ENCODE data around the gene TRPC4. TPM values are rescaled to one million over a fixed set of nuclear protein-coding genes. Genes with fewer than 3 reads are reported as not detected.

The TRPC4 gene

GRCh38 chr13:37587236-37587635 is 282.3 kb downstream of the TRPC4 start:
- Histone ChIP-seq H3K79me1 (ENCODE audit: low read depth, low read length) (no peaks in the 10 kb centered on the region), H3K4me2 (ENCODE audit: insufficient read depth, low read length, poor library complexity, severe bottlenecking) (no peak overlapping the region), H3K4ac (ENCODE audit: low read length) (no peak overlapping the region), H3K4me3 (ENCODE audit: low read length in 2 of 2) (no peak overlapping the region), H2BK120ac (ENCODE audit: low read depth, low read length) (no peak overlapping the region), H2BK5ac (ENCODE audit: low read length) (no peak overlapping the region), H3K4me1 (ENCODE audit: control insufficient read depth in 2 of 2, insufficient read depth in 1 of 2, low read depth in 1 of 2, low read length in 2 of 2) (no peaks in the 10 kb centered on the region), H2AK5ac (ENCODE audit: low read depth, low read length) (no peak overlapping the region), H2BK15ac (ENCODE audit: low read length) (no peak overlapping the region), H3K9me3 (replicated peaks in 1 of 2; ENCODE audit: control insufficient read depth in 2 of 2, insufficient read depth in 1 of 2, low read depth in 1 of 2, low read length in 2 of 2) (peaks cover 0 to 1% of the 10 kb centered on the region in 2 donors), H3K27ac (replicated peaks; ENCODE audit: low read length) (no peak overlapping the region), H3K14ac (ENCODE audit: low read length) (no peak overlapping the region), H2BK12ac (ENCODE audit: low read length) (no peak overlapping the region), H3K9ac (ENCODE audit: low read depth, low read length, poor library complexity) (no peak overlapping the region), H3K23ac (ENCODE audit: low read depth, low read length, poor library complexity) (no peak overlapping the region), H4K8ac (ENCODE audit: low read depth, low read length) (no peak overlapping the region), H3K18ac (ENCODE audit: low read length) (no peak overlapping the region), H2AFZ (ENCODE audit: low read length) (no peak overlapping the region), H3K27me3 (ENCODE audit: control insufficient read depth in 3 of 3, insufficient read depth in 3 of 3, low read depth in 1 of 3, low read length in 3 of 3) (no peaks in the 10 kb centered on the region), H3K36me3 (replicated peaks in 1 of 2; ENCODE audit: control insufficient read depth in 2 of 2, insufficient read depth in 2 of 2, low read length in 2 of 2) (no peaks in the 10 kb centered on the region), H4K91ac (ENCODE audit: low read depth, low read length, poor library complexity) (no peak overlapping the region)
- no peak for DNase-seq (ENCODE audit: low spot score)
- WGBS, 2 donors (ENCODE audit: extremely low coverage in 2 of 2, insufficient read length in 2 of 2, insufficient replicate concordance in 1 of 2) = 100% methylated on average over 1 of the region's 2 CpGs; no CpG with 5 or more reads in 1 of the 2 donors

Small RNAs within 50 kb of the gene (small RNA-seq; reads per million reads assigned to genes)
- gene RNA5SP26 (ENCODE audit: insufficient read depth) = not detected
